Kidney (tissue), 14 donors: ENCODE measurements around the gene CDK8. TPM values are rescaled to one million over a fixed set of nuclear protein-coding genes. Genes with fewer than 3 reads are reported as not detected.

Experiments
- DNase-seq, 5 donors: peaks; one replicate each; pipeline ENCODE4 v3.0.0-alpha.2; 2013 to 2020
- FAIRE-seq: peaks from 2 replicates; lab custom pipeline; 2012; peaks lifted over from hg19 to GRCh38; lab: Jason Lieb, UNC
- H3K27ac ChIP-seq, 2 donors: one replicate each; pipeline ENCODE4 v1.7.0; 2013; ENCODE audit warnings: low read depth in 2 of 2, low read length in 2 of 2, inconsistent platforms in 1 of 2
- H3K27me3 ChIP-seq: one replicate; pipeline ENCODE4 v1.7.1; 2013; ENCODE audit warnings: low read length, inconsistent platforms; ENCODE audit not compliant: control insufficient read depth, insufficient read depth
- H3K36me3 ChIP-seq, 3 donors: one replicate each; pipeline versions ENCODE4 v1.7.0 to v1.7.1; 2013; ENCODE audit warnings: low read length in 3 of 3, control low read depth in 1 of 3, inconsistent platforms in 1 of 3; ENCODE audit not compliant: insufficient read depth in 3 of 3, control insufficient read depth in 2 of 3
- H3K4me1 ChIP-seq, 3 donors: one replicate each; pipeline versions ENCODE4 v1.7.0 to v1.7.1; 2013; ENCODE audit warnings: low read length in 3 of 3, inconsistent platforms in 1 of 3, low read depth in 1 of 3; ENCODE audit not compliant: control insufficient read depth in 2 of 3, insufficient read depth in 2 of 3
- H3K4me3 ChIP-seq, 3 donors: one replicate each; pipeline versions ENCODE4 v1.7.0 to v1.8.1; 2013; ENCODE audit warnings: low read length in 3 of 3, control low read depth in 1 of 3, inconsistent platforms in 1 of 3
- H3K9ac ChIP-seq, 3 donors: one replicate each; pipeline versions ENCODE4 v1.7.0 to v1.7.1; 2013; ENCODE audit warnings: low read length in 3 of 3, control low read depth in 1 of 3, inconsistent platforms in 1 of 3
- H3K9me3 ChIP-seq, 3 donors: one replicate each; pipeline versions ENCODE4 v1.7.0 to v1.7.1; 2013; ENCODE audit warnings: low read length in 3 of 3, control low read depth in 1 of 3, inconsistent platforms in 1 of 3; ENCODE audit not compliant: control insufficient read depth in 2 of 3, insufficient read depth in 1 of 3
- CTCF ChIP-seq: IDR thresholded peaks from 3 replicates; pipeline ENCODE4 v1.5.1; 2012; ENCODE audit warnings: mild to moderate bottlenecking, moderate library complexity, borderline replicate concordance; ENCODE audit not compliant: insufficient read depth; ENCODE audit errors: extremely low read depth
- intact Hi-C: fragments of 100-400 bp; cut with DNase I; formaldehyde crosslinking; loops from one replicate; pipeline ENCODE4 v1.11.1; 2022
- polyA plus RNA-seq: library from polyadenylated mRNA; stranded (reverse); fragments of 350-450 nt; fragmentation: Illumina TruSeq; extraction: RNeasy Lipid Tissue Mini Kit (QIAGEN cat#74804); gene quantifications from one replicate; pipeline ENCODE4 v1.2.3, GENCODE V29; 2014; ENCODE audit warnings: low read depth, low replicate concordance; ENCODE audit not compliant: insufficient read depth
- total RNA-seq: library from RNA; stranded (reverse); fragmentation: NEBNext Ultra II Directional; extraction: Animal tissue kit (Norgen Biotek cat#: 25700); gene quantifications from one replicate; pipeline ENCODE4 v1.2.1, GENCODE V29; 2021
- donor health status: control.
- donor health status: control.
- donor health status: control.
- donor health status: control.
- donor health status: control.
- donor health status: DM: yes; HTN: yes; CAD: no.
- donor health status: Normal renal cell carcinoma (clear cell type).

CDK8 gene
- total and polyA plus RNA-seq, 2 donors from 2014 or later: 10.4 to 11.2 TPM

DNA sequence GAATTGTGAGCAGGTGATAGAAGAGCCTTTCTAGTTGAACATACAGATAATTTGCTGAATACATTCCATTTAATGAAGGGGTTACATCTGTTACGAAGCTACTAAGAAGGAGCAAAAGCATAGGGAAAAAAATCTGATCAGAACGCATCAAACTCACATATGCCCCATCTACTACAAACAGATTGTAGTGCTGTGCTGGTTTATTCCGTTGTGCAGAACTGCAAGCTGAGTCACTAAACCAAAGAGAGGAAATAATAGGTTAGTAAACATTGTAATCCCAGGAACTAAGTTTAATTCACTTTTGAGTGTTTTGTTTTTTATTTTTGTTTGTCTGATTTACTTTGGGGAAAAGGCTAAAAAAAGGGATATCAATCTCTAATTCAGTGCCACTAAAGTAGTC is 136.3 kb downstream of the CDK8 start:
- no peaks in the 10 kb centered on the region for H3K27me3 ChIP-seq
- no peak overlapping the region for H3K27ac ChIP-seq
- H3K4me3 ChIP-seq: no peak overlapping the region
- no peak for TF ChIP-seq CTCF
- no peak for DNase-seq
- H3K9ac ChIP-seq: no peak overlapping the region
- H3K4me1 ChIP-seq: no peaks in the 10 kb centered on the region
- FAIRE-seq: no peak
- no peaks in the 10 kb centered on the region for H3K9me3 ChIP-seq
- intact Hi-C loops: no loop called here
- H3K36me3 ChIP-seq: peaks cover 0 to 3% (median 0%) of the 10 kb centered on the region in 3 donors

DNA sequence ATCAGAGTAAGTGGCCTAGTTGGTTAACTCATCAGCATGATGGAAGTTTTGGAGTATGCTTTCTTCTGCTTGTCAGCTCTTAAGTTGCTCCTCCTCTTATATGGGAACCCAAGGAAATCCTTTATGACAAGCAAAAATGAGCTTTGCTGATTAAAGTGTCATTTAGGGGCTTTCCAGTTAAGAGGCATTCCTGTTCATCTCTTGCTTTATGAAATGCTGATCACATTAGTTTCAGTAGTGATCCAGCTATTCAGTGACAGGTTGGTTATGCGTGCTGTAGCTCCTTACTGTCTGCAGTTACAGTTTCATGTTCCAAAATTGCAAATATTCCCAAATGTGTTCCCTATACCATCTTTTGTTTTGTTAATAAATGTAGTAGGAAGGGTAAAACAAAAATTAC is 146.6 kb downstream of the CDK8 start:
- H3K4me1 ChIP-seq: peaks cover 0 to 4% (median 0%) of the 10 kb centered on the region in 3 donors
- no peak overlapping the region for H3K4me3 ChIP-seq
- no peak overlapping the region for H3K27ac ChIP-seq
- intact Hi-C loops: no loop called here
- no peaks in the 10 kb centered on the region for H3K9me3 ChIP-seq
- H3K9ac ChIP-seq: no peak overlapping the region
- FAIRE-seq (no peak), DNase-seq (no peak)
- H3K27me3 ChIP-seq: no peaks in the 10 kb centered on the region
- peaks cover 6 to 14% (median 9%) of the 10 kb centered on the region in 3 donors for H3K36me3 ChIP-seq
- no peak for TF ChIP-seq CTCF

- Histone ChIP-seq H3K36me3 (peaks cover 6 to 14% (median 9%) of the 10 kb centered on the region in 3 donors), H3K9me3 (no peaks in the 10 kb centered on the region), H3K4me1 (peaks cover 0 to 4% (median 0%) of the 10 kb centered on the region in 3 donors), H3K4me3 (no peak overlapping the region), H3K27me3 (no peaks in the 10 kb centered on the region), H3K9ac (no peak overlapping the region), H3K27ac (no peak overlapping the region)
- FAIRE-seq (no peak), DNase-seq (no peak)
- intact Hi-C loops: no loop called here
- no peak for TF ChIP-seq CTCF
These were observed 147.1 kb downstream of the CDK8 start for GRCh38 chr13:26401069-26401468.

GRCh38 chr13:26401578-26402021 is 147.7 kb downstream of the CDK8 start:
- no peak for TF ChIP-seq CTCF
- Histone ChIP-seq H3K9ac (no peak overlapping the region), H3K4me1 (peaks cover 0 to 4% (median 0%) of the 10 kb centered on the region in 3 donors), H3K27ac (no peak overlapping the region), H3K4me3 (no peak overlapping the region), H3K36me3 (peaks cover 6 to 14% (median 9%) of the 10 kb centered on the region in 3 donors), H3K9me3 (no peaks in the 10 kb centered on the region), H3K27me3 (no peaks in the 10 kb centered on the region)
- FAIRE-seq: no peak
- no peak for DNase-seq
- intact Hi-C loops: no loop called here
